ENCODE measurements around the gene KIF6. TPM values are rescaled to one million over a fixed set of nuclear protein-coding genes. Genes with fewer than 3 reads are reported as not detected.

KIF6 gene
- total and polyA plus RNA-seq, 2 donors (not counting 1 experiment from before 2014, with no cell fraction given): not detected

DNA sequence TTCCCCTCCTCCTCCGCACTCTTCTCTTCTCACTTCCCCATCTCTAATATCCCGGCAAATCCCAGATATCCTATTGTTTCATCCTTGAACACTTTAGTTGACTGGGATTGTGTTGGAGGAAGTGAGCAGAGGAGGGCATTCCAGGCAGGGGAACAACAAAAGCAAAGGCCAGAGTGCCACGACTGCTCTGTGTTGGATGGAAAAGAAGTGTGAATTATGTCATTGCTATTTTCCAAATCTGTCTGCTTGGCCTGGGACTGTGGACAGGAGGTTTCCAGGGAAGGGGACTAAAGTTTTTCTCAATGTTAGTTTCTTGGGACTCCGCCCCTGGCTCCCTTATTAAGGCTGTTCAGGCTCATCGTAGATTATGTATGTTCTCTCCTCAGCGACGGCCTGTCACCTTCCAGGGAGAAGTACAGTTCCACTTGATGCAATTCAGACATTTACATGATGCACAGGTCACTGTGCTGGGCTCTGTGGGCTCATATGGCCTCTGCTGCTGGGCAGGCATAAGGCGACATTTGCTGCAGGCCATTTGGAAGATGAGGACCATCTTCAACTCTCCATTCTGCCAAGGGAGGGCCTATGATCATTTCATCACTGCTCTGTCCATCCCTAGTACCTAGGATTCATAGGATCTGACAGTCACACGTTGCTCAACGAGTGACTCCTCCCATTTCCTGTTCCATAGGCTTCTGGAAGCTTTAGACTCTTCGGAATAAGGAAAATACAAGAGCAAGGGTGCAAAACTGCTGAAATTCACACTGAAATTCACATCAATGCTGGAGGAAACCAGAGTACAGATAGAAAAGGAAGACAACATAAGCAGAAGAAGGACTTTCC lies 303.6 kb downstream of the KIF6 start:
- no peak for ATAC-seq (ENCODE audit: low read depth)
- no peak for DNase-seq
- H3K4me1 ChIP-seq (ENCODE audit: control insufficient read depth in 2 of 2, insufficient read depth in 2 of 2, low read length in 2 of 2): no peaks in the 10 kb centered on the region
- no peak overlapping the region for H3K27ac ChIP-seq (ENCODE audit: low read length in 2 of 2)
- H3K9me3 ChIP-seq (ENCODE audit: control extremely low read depth in 1 of 3, control insufficient read depth in 2 of 3, insufficient read depth in 1 of 3, low read length in 2 of 3): no peaks in the 10 kb centered on the region
- Mint-ChIP-seq H3K4me1 (no peaks in the 10 kb centered on the region), H3K9me3 (ENCODE audit: insufficient read depth) (no peaks in the 10 kb centered on the region), H3K27me3 (peaks cover 3% of the 10 kb centered on the region), H3K4me3 (no peak overlapping the region), H3K27ac (no peak overlapping the region)
- no peak for TF ChIP-seq EZH2 (IDR thresholded peaks at IDR 0.05; ENCODE audit: borderline replicate concordance, insufficient read depth, low read depth, low read length, poor library complexity, severe bottlenecking)
- no peak for TF ChIP-seq CTCF (IDR thresholded peaks at IDR 0.05)
- H3K4me2 ChIP-seq (replicated peaks; ENCODE audit: low read depth, low read length, poor library complexity, severe bottlenecking): no peak overlapping the region
- H4K20me1 ChIP-seq (ENCODE audit: control insufficient read depth, insufficient read depth, low read length, poor library complexity, severe bottlenecking): no peaks in the 10 kb centered on the region
- H3K36me3 ChIP-seq (replicated peaks in 1 of 2; ENCODE audit: control extremely low read depth in 1 of 2, control insufficient read depth in 1 of 2, extremely low read depth in 1 of 2, insufficient read depth in 2 of 2, low read length in 1 of 2): no peaks in the 10 kb centered on the region
- no peak overlapping the region for H3K9ac ChIP-seq (ENCODE audit: low read length)
- peaks cover 0 to 3% (median 0%) of the 10 kb centered on the region in 4 experiments for H3K27me3 ChIP-seq (replicated peaks in 1 of 4; ENCODE audit: control extremely low read depth in 1 of 4, control insufficient read depth in 3 of 4, insufficient read depth in 4 of 4, low read length in 3 of 4)
- WGBS (ENCODE audit: insufficient coverage): 87% methylated on average over 6 of the region's 11 CpGs
- no peak overlapping the region for H3K4me3 ChIP-seq (ENCODE audit: control extremely low read depth in 1 of 5, extremely low read depth in 1 of 5, insufficient read depth in 1 of 5, low read depth in 2 of 5, low read length in 4 of 5)
- ChIA-PET POLR2A (no interaction called here), CTCF (no interaction called here)
- H3K79me2 ChIP-seq (ENCODE audit: control insufficient read depth, insufficient read depth, low read length): no peaks in the 10 kb centered on the region
- H2AFZ ChIP-seq (ENCODE audit: insufficient read depth, low read depth, low read length, poor library complexity, severe bottlenecking): no peak overlapping the region
- intact Hi-C loops (cut with micrococcal nuclease): no loop called here

All from B cell (primary cell).